Uterus (tissue), 4 donors: ENCODE results near the gene RBM26. TPM values are rescaled to one million over a fixed set of nuclear protein-coding genes. Genes with fewer than 3 reads are reported as not detected.

Source experiments
- small RNA-seq: library from RNA; depleted of rRNA; stranded (forward); fragments of <200 nt; gene quantifications from one replicate; pipeline ENCODE3, GENCODE V24; 2016
- total RNA-seq, 4 donors: library from RNA; depleted of rRNA in 3 of 4; stranded (reverse); fragments of >200 nt in 3 of 4; gene quantifications; one replicate each; pipeline versions ENCODE4 v1.1.0 to v1.2.4, GENCODE V29; 2014 to 2023
- donor health status: DM: yes; HTN: yes; CAD: no.

Gene RBM26
- total RNA-seq, 4 donors from 2014 or later: 33.8 to 83.8 (median 54.5) TPM

Small RNA genes within 50 kb of the gene (small RNA-seq; reads per million reads assigned to genes)
- not detected for gene RNA5SP33

Other genes starting within 250 kb of the RBM26 start
- gene NDFIP2, start 74.9 kb upstream of the RBM26 start, total RNA-seq: 10 to 100 TPM in 3 of 4 donors, 1 to 10 TPM in 1; 5.1 to 35.4 (median 13.9) TPM